ENCODE data around the gene FOXA1. TPM values are rescaled to one million over a fixed set of nuclear protein-coding genes. Genes with fewer than 3 reads are reported as not detected.

Gene FOXA1
- total and polyA plus RNA-seq, 9 of the 15 experiments (the other 6 are each of a cell fraction or from before 2014, with no cell fraction given): 0.20 to 3.0 (median 1.3) TPM

- intact Hi-C loops (cut with micrococcal nuclease) (no loop called here), in situ Hi-C loops (cut with MboI) (loop anchor here (25.0 kb wide), 1 partner anchor 327 kb away; no protein-coding TSS in a partner anchor)
- WGBS (ENCODE audit: insufficient coverage, low coverage, missing lambda C conversion rate): 80% methylated on average over 14 of the region's 16 CpGs
- H2AFZ ChIP-seq (ENCODE audit: low read depth, low read length): no peak overlapping the region
- DNase-seq (ENCODE audit: extremely low read depth in 1 of 4, low spot score in 3 of 4) (no peak), FAIRE-seq (no peak), ATAC-seq (no peak)
- H3K4me3 ChIP-seq: no peak overlapping the region
- no peak overlapping the region for H3K9ac ChIP-seq (ENCODE audit: insufficient read depth in 1 of 2, low read depth in 2 of 2, low read length in 2 of 2)
- no TSS peak for BruUV-seq (replicated peaks)
- no peak overlapping the region for H3K4me2 ChIP-seq (ENCODE audit: insufficient read depth, low read length)
- H4K20me1 ChIP-seq (replicated peaks; ENCODE audit: control insufficient read depth, insufficient read depth, low read length): no peaks in the 10 kb centered on the region
- H3K9me3 ChIP-seq (replicated peaks; ENCODE audit: control insufficient read depth, insufficient read depth, low read depth, low read length): no peaks in the 10 kb centered on the region
- peaks cover 2% of the 10 kb centered on the region; the same call in 2 of the 3 replicates for H3K79me2 ChIP-seq (ENCODE audit: control insufficient read depth, insufficient read depth, low read length)
- ChIA-PET CTCF (ENCODE audit: low intra/inter-chr PET ratio) (no interaction called here), POLR2A (no interaction called here)
- no peaks in the 10 kb centered on the region for H3K9me1 ChIP-seq (ENCODE audit: control insufficient read depth, insufficient read depth, low read length)
- no peak overlapping the region for H3K27ac ChIP-seq (ENCODE audit: extremely low read depth, low read depth, low read length)
- peaks cover 0 to 5% of the 10 kb centered on the region in 2 experiments; a peak in 1 of 5 replicates for H3K4me1 ChIP-seq (replicated peaks in 1 of 2; ENCODE audit: control insufficient read depth in 2 of 2, insufficient read depth in 2 of 2, low read length in 2 of 2)
- H3K27me3 ChIP-seq (ENCODE audit: control insufficient read depth in 2 of 2, insufficient read depth in 2 of 2, low read length in 2 of 2): no peaks in the 10 kb centered on the region
- H3K36me3 ChIP-seq (ENCODE audit: control insufficient read depth, insufficient read depth, low read length): no peaks in the 10 kb centered on the region
- no peak for TF ChIP-seq ZBTB26 (CRISPR knock-in tag; IDR thresholded peaks at IDR 0.05)
- no peak for TF ChIP-seq IRF9 (tag; IDR thresholded peaks at IDR 0.05)
- no peak for TF ChIP-seq TAL1 (IDR thresholded peaks at IDR 0.05)
- TF ChIP-seq CTCFL (IDR thresholded peaks at IDR 0.05; ENCODE audit: borderline replicate concordance, insufficient read depth, low read depth, low read length, poor library complexity, severe bottlenecking): no peak
- TF ChIP-seq NFE2L1 (tag; IDR thresholded peaks at IDR 0.05; ENCODE audit: borderline replicate concordance, low read depth): no peak
- no peak for TF ChIP-seq PHF8 (IDR thresholded peaks at IDR 0.05; ENCODE audit: borderline replicate concordance, low read length)
- TF ChIP-seq GTF2F1 (IDR thresholded peaks at IDR 0.05; ENCODE audit: low read depth, low read length): no peak
- TF ChIP-seq L3MBTL2 (IDR thresholded peaks at IDR 0.05): no peak
- no peak for TF ChIP-seq ZNF561 (CRISPR knock-in tag; conservative IDR thresholded peaks at IDR 0.05)
- TF ChIP-seq THRB (CRISPR knock-in tag; conservative IDR thresholded peaks at IDR 0.05): no peak
- TF ChIP-seq ZNF449 (CRISPR knock-in tag; IDR thresholded peaks at IDR 0.05): no peak
Measured at GRCh38 chr14:37588956-37589714, 5.9 kb downstream of the FOXA1 start.
